ENCODE results near the gene NAGLU.

- no peak for TF ChIP-seq CTCF (optimal IDR thresholded peaks at IDR 0.05 in 1 of 3, IDR thresholded peaks at IDR 0.05 in 1 of 3, conservative IDR thresholded peaks at IDR 0.05 in 1 of 3; ENCODE audit: extremely low read depth in 1 of 3, insufficient read depth in 2 of 3, low read length in 3 of 3)
- no peak for TF ChIP-seq EZH2 (IDR thresholded peaks at IDR 0.05; ENCODE audit: low read length)
Measured at GRCh38 chr17:42584880-42585279, 48.8 kb downstream of the NAGLU start.

Data from keratinocyte (primary cell).